A673 (cell line): Measurements from ENCODE around the gene HOXC10. TPM values are rescaled to one million over a fixed set of nuclear protein-coding genes. Genes with fewer than 3 reads are reported as not detected.

Source experiments
- BruUV-seq: library from RNA; stranded (reverse); fragments of 400-500 nt; replicated peaks from 2 replicates; lab custom pipeline; 2021; lab: Mats Ljungman, UMichigan
- CTCF ChIA-PET: fragments of 300-600 bp; sonication (Branson Sonifier 250); formaldehyde crosslinking; loops from one replicate; lab custom pipeline; 2022; ENCODE audit warnings: antibody characterized with exemption; lab: Charles Lee
- POLR2A ChIA-PET: fragments of 300-600 bp; sonication (Branson Sonifier 250); formaldehyde crosslinking; loops from one replicate; lab custom pipeline; 2022; ENCODE audit warnings: antibody characterized with exemption; ENCODE audit not compliant: low non-redundant PET; lab: Charles Lee
- DNase-seq: peaks from one replicate; pipeline ENCODE4 v3.0.0-alpha.2; 2015; ENCODE audit warnings: low spot score
- H3K27ac ChIP-seq: fragments of 200-600 bp; sonication (generic); 2 replicates; pipeline ENCODE4 v1.5.1; 2016; ENCODE audit warnings: mixed run types, low read depth, mild to moderate bottlenecking, mixed read lengths, antibody characterized with exemption, low read length; ENCODE audit not compliant: poor library complexity, severe bottlenecking
- H3K27me3 ChIP-seq: fragments of 200-600 bp; sonication (generic); replicated peaks from 2 replicates; pipeline ENCODE4 v1.6.1; 2017; ENCODE audit warnings: mixed run types, low read depth, mild to moderate bottlenecking, mixed read lengths, antibody characterized with exemption, low read length; ENCODE audit not compliant: insufficient read depth, poor library complexity
- H3K36me3 ChIP-seq: fragments of 200-600 bp; sonication (generic); 2 replicates; pipeline ENCODE4 v1.6.1; 2016; ENCODE audit warnings: mixed run types, mild to moderate bottlenecking, mixed read lengths, antibody characterized with exemption, low read length; ENCODE audit not compliant: insufficient read depth, poor library complexity, severe bottlenecking
- H3K4me1 ChIP-seq: fragments of 200-600 bp; sonication (generic); 2 replicates; pipeline ENCODE4 v1.6.1; 2017; ENCODE audit warnings: mixed run types, mild to moderate bottlenecking, mixed read lengths, antibody characterized with exemption, low read length; ENCODE audit not compliant: insufficient read depth, poor library complexity, severe bottlenecking
- H3K4me3 ChIP-seq: fragments of 200-600 bp; sonication (generic); 2 replicates; pipeline ENCODE4 v1.5.1; 2016; ENCODE audit warnings: low read depth, mixed run types, mild to moderate bottlenecking, mixed read lengths, low read length; ENCODE audit not compliant: poor library complexity, severe bottlenecking
- H3K9me3 ChIP-seq: fragments of 200-600 bp; sonication (generic); 2 replicates; pipeline ENCODE4 v1.6.1; 2016; ENCODE audit warnings: mixed run types, low read depth, mild to moderate bottlenecking, mixed read lengths, antibody characterized with exemption, low read length; ENCODE audit not compliant: poor library complexity, severe bottlenecking
- CTCF ChIP-seq: fragments of 300-800, 200-600 bp; sonication (generic); conservative IDR thresholded peaks from 2 replicates; pipeline ENCODE4 v1.5.1; 2017; ENCODE audit warnings: low read depth, mild to moderate bottlenecking, antibody characterized with exemption, low read length, moderate library complexity, mixed read lengths
- EZH2 ChIP-seq: fragments of 200-600 bp; sonication (generic); IDR thresholded peaks from 2 replicates; pipeline ENCODE4 v1.6.1; 2017; ENCODE audit warnings: borderline replicate concordance, low read depth, mild to moderate bottlenecking, mixed read lengths, antibody characterized with exemption, low read length; ENCODE audit not compliant: poor library complexity, severe bottlenecking
- intact Hi-C: fragments of 100-400 bp; cut with micrococcal nuclease; formaldehyde crosslinking; loops from one replicate; pipeline ENCODE4 v1.10.0; 2022; ENCODE audit not compliant: unreplicated experiment
- total RNA-seq: library from RNA; stranded (reverse); gene quantifications from 2 replicates; pipeline ENCODE4 v1.2.3, GENCODE V29; 2021

Gene HOXC10
- total RNA-seq, 1 experiment from 2014 or later: 27.8 TPM

GRCh38 chr12:53944907-53945847 is 39.8 kb upstream of the HOXC10 start:
- Histone ChIP-seq H3K4me3 (no peak overlapping the region), H3K9me3 (no peaks in the 10 kb centered on the region), H3K27me3 (no peaks in the 10 kb centered on the region), H3K4me1 (peaks cover 5% of the 10 kb centered on the region), H3K36me3 (no peaks in the 10 kb centered on the region), H3K27ac (no peak overlapping the region)
- no TSS peak for BruUV-seq
- POLR2A ChIA-PET: no interaction called here
- TF ChIP-seq EZH2: no peak
- no peak for TF ChIP-seq CTCF
- intact Hi-C loops: no loop called here
- DNase-seq: no peak
- CTCF ChIA-PET: no interaction called here

- H3K27ac ChIP-seq: no peak overlapping the region
- ChIA-PET CTCF (no interaction called here), POLR2A (no interaction called here)
- no peak for DNase-seq
- H3K36me3 ChIP-seq: no peaks in the 10 kb centered on the region
- no peaks in the 10 kb centered on the region for H3K9me3 ChIP-seq
- H3K4me1 ChIP-seq: no peaks in the 10 kb centered on the region
- TF ChIP-seq EZH2 (no peak), CTCF (no peak)
- no peaks in the 10 kb centered on the region for H3K27me3 ChIP-seq
- H3K4me3 ChIP-seq: no peak overlapping the region
- no TSS peak for BruUV-seq
- intact Hi-C loops: no loop called here
These were observed 37.2 kb upstream of the HOXC10 start for GRCh38 chr12:53947743-53948142.

GRCh38 chr12:53948650-53949593 is 36.0 kb upstream of the HOXC10 start:
- CTCF ChIA-PET: interaction anchor here (0.5 kb wide), 1 partner anchor 83 kb away, joined by 7 read pairs; no protein-coding TSS in a partner anchor
- H3K27ac ChIP-seq: no peak overlapping the region
- H3K36me3 ChIP-seq: no peaks in the 10 kb centered on the region
- TF ChIP-seq EZH2: no peak
- no peak for TF ChIP-seq CTCF
- no peak overlapping the region for H3K4me3 ChIP-seq
- no peaks in the 10 kb centered on the region for H3K27me3 ChIP-seq
- POLR2A ChIA-PET: no interaction called here
- H3K4me1 ChIP-seq: no peaks in the 10 kb centered on the region
- intact Hi-C loops: no loop called here
- BruUV-seq: no TSS peak
- DNase-seq: no peak
- H3K9me3 ChIP-seq: no peaks in the 10 kb centered on the region
